GM19193 (cell line): ENCODE measurements around the gene APBB1IP.

Source experiments
- POLR2A ChIP-seq: IDR thresholded peaks from 4 replicates; pipeline ENCODE4 v1.6.1; 2011; ENCODE audit not compliant: insufficient read depth, insufficient read length; ENCODE audit errors: extremely low read depth

Gene APBB1IP

GRCh38 chr10:26516540-26517101 lies 78.5 kb downstream of the APBB1IP start:
- no peak for TF ChIP-seq POLR2A

GRCh38 chr10:26517141-26517867 lies 79.2 kb downstream of the APBB1IP start:
- no peak for TF ChIP-seq POLR2A

GRCh38 chr10:26519803-26520202 lies 81.7 kb downstream of the APBB1IP start:
- no peak for TF ChIP-seq POLR2A

GRCh38 chr10:26520575-26520974 lies 82.4 kb downstream of the APBB1IP start:
- no peak for TF ChIP-seq POLR2A

- no peak for TF ChIP-seq POLR2A
These were observed 86.2 kb downstream of the APBB1IP start for GRCh38 chr10:26524161-26524896.

GRCh38 chr10:26525586-26525985 lies 87.4 kb downstream of the APBB1IP start:
- no peak for TF ChIP-seq POLR2A

GRCh38 chr10:26527018-26527417 lies 88.9 kb downstream of the APBB1IP start:
- TF ChIP-seq POLR2A, result no peak

GRCh38 chr10:26528048-26528447 lies 89.9 kb downstream of the APBB1IP start:
- TF ChIP-seq POLR2A, result no peak

GRCh38 chr10:26528715-26529393 lies 90.7 kb downstream of the APBB1IP start:
- no peak for TF ChIP-seq POLR2A

- TF ChIP-seq POLR2A, result no peak
These were observed 96.2 kb downstream of the APBB1IP start for GRCh38 chr10:26534384-26534783.

- no peak for TF ChIP-seq POLR2A
These were observed 102.5 kb downstream of the APBB1IP start for GRCh38 chr10:26540601-26541000.

- TF ChIP-seq POLR2A, result no peak
These were observed 105.6 kb downstream of the APBB1IP start for GRCh38 chr10:26543567-26544306.

GRCh38 chr10:26544932-26545331 lies 106.8 kb downstream of the APBB1IP start:
- TF ChIP-seq POLR2A, result no peak

- no peak for TF ChIP-seq POLR2A
These were observed 112.8 kb downstream of the APBB1IP start for GRCh38 chr10:26550774-26551526.
